ENCODE results near the gene CMIP. TPM values are rescaled to one million over a fixed set of nuclear protein-coding genes. Genes with fewer than 3 reads are reported as not detected.

Gene CMIP
- total RNA-seq, 4 donors from 2014 or later = 63.9 to 89.9 (median 70.0) TPM

- Histone ChIP-seq H3K4me1 (peaks cover 57% of the 10 kb centered on the region), H3K9me3 (no peaks in the 10 kb centered on the region), H3K27me3 (no peaks in the 10 kb centered on the region), H3K4me3 (no peak overlapping the region), H3K27ac (peak overlapping the region; percentile 84), H3K36me3 (no peaks in the 10 kb centered on the region)
- TF ChIP-seq, protein P1, sequence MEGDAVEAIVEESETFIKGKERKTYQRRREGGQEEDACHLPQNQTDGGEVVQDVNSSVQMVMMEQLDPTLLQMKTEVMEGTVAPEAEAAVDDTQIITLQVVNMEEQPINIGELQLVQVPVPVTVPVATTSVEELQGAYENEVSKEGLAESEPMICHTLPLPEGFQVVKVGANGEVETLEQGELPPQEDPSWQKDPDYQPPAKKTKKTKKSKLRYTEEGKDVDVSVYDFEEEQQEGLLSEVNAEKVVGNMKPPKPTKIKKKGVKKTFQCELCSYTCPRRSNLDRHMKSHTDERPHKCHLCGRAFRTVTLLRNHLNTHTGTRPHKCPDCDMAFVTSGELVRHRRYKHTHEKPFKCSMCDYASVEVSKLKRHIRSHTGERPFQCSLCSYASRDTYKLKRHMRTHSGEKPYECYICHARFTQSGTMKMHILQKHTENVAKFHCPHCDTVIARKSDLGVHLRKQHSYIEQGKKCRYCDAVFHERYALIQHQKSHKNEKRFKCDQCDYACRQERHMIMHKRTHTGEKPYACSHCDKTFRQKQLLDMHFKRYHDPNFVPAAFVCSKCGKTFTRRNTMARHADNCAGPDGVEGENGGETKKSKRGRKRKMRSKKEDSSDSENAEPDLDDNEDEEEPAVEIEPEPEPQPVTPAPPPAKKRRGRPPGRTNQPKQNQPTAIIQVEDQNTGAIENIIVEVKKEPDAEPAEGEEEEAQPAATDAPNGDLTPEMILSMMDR (IDR thresholded peaks at IDR 0.05) = no peak
- TF ChIP-seq EP300 (IDR thresholded peaks at IDR 0.05) = no peak
- no peak for TF ChIP-seq POLR2A (IDR thresholded peaks at IDR 0.05)
- no peak for TF ChIP-seq POLR2AphosphoS5 (IDR thresholded peaks at IDR 0.05)
- DNase-seq (ENCODE audit: low spot score in 2 of 2) = no peak
- 51% methylated on average over 12 of the region's 12 CpGs for WGBS
Measured at GRCh38 chr16:81530814-81531213, 86.2 kb downstream of the CMIP start.

- H3K27ac ChIP-seq = peak overlapping the region; percentile 84
Measured at GRCh38 chr16:81531419-81531821, 86.8 kb downstream of the CMIP start.

GRCh38 chr16:81532491-81533174 is 88.0 kb downstream of the CMIP start:
- Histone ChIP-seq H3K9me3 (no peaks in the 10 kb centered on the region), H3K4me1 (peaks cover 40% of the 10 kb centered on the region), H3K4me3 (no peak overlapping the region), H3K36me3 (no peaks in the 10 kb centered on the region), H3K27ac (peak overlapping the region; percentile 84), H3K27me3 (no peaks in the 10 kb centered on the region)
- TF ChIP-seq POLR2A (IDR thresholded peaks at IDR 0.05) (no peak), EP300 (IDR thresholded peaks at IDR 0.05) (no peak), POLR2AphosphoS5 (IDR thresholded peaks at IDR 0.05) (no peak)
- TF ChIP-seq, protein P1 (IDR thresholded peaks at IDR 0.05) = no peak
- no peak for DNase-seq (ENCODE audit: low spot score in 2 of 2)
- 60% methylated on average over 15 of the region's 19 CpGs for WGBS

More at GRCh38 chr16:81531419-81531821, 86.8 kb downstream of the CMIP start:
- Histone ChIP-seq H3K4me3 (no peak overlapping the region), H3K27me3 (no peaks in the 10 kb centered on the region), H3K36me3 (no peaks in the 10 kb centered on the region), H3K9me3 (no peaks in the 10 kb centered on the region), H3K4me1 (peaks cover 51% of the 10 kb centered on the region)
- TF ChIP-seq POLR2AphosphoS5 (IDR thresholded peaks at IDR 0.05) = peak in 1 of 3 donors; percentile 68
- TF ChIP-seq, protein P1 (IDR thresholded peaks at IDR 0.05) = no peak
- 70% methylated on average over 11 of the region's 11 CpGs for WGBS
- no peak for DNase-seq (ENCODE audit: low spot score in 2 of 2)

DNA sequence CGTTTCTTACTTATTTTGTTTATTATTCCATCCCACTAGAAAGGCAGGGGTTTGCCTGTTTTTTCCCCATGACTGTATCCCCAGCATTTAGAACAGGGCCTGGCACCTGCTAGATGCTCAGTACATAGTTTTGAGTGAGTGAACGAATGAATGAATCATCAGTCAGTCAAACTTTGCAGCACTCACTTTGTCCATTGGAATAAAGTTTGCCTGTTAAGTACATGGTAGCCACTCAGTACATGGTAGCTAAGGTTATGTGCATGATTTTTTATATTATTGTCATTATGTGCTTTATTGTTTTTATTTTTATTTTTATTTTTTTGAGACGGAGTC is 88.5 kb downstream of the CMIP start:
- no peak for DNase-seq (ENCODE audit: low spot score in 2 of 2)
- H3K27me3 ChIP-seq = no peaks in the 10 kb centered on the region
- H3K36me3 ChIP-seq = no peaks in the 10 kb centered on the region
- no peak overlapping the region for H3K27ac ChIP-seq
- no peak overlapping the region for H3K4me3 ChIP-seq
- peaks cover 44% of the 10 kb centered on the region for H3K4me1 ChIP-seq
- no peaks in the 10 kb centered on the region for H3K9me3 ChIP-seq
- no peak for TF ChIP-seq POLR2A (IDR thresholded peaks at IDR 0.05)
- TF ChIP-seq EP300 (IDR thresholded peaks at IDR 0.05) = no peak
- no peak for TF ChIP-seq POLR2AphosphoS5 (IDR thresholded peaks at IDR 0.05)
- TF ChIP-seq, protein P1 (IDR thresholded peaks at IDR 0.05) = no peak
- 78% methylated on average over 3 of the region's 3 CpGs for WGBS

- TF ChIP-seq EP300 (IDR thresholded peaks at IDR 0.05) (no peak), POLR2AphosphoS5 (IDR thresholded peaks at IDR 0.05) (no peak), POLR2A (IDR thresholded peaks at IDR 0.05) (no peak)
- TF ChIP-seq, protein P1 (IDR thresholded peaks at IDR 0.05) = no peak
- Histone ChIP-seq H3K9me3 (no peaks in the 10 kb centered on the region), H3K4me1 (peaks cover 45% of the 10 kb centered on the region), H3K27me3 (no peaks in the 10 kb centered on the region), H3K27ac (no peak overlapping the region), H3K4me3 (no peak overlapping the region), H3K36me3 (no peaks in the 10 kb centered on the region)
- WGBS = 78% methylated on average over 10 of the region's 10 CpGs
- no peak for DNase-seq (ENCODE audit: low spot score in 2 of 2)
Measured at GRCh38 chr16:81535679-81536360, 91.2 kb downstream of the CMIP start.
